Esophagus muscularis mucosa (tissue), 4 donors: ENCODE measurements around the gene HINFP. TPM values are rescaled to one million over a fixed set of nuclear protein-coding genes. Genes with fewer than 3 reads are reported as not detected.
A peak's percentile ranks its signal among the peaks of the same experiment; 100 is the strongest.

Source experiments
- DNase-seq: peaks from one replicate; pipeline ENCODE4 v3.0.0-alpha.2; 2017; ENCODE audit errors: extremely low spot score
- H3K27ac ChIP-seq, 4 donors: fragments of 200-600 bp; sonication (generic); replicated peaks in 1 of 4; 1 replicate in 3 of 4; 2 replicates in 1 of 4; pipeline ENCODE4 v1.5.1; 2016 to 2019; ENCODE audit warnings: mild to moderate bottlenecking in 1 of 4
- H3K27me3 ChIP-seq, 4 donors: fragments of 200-600 bp; sonication (generic); one replicate each; pipeline versions ENCODE4 v1.5.1 to v1.6.0; 2016 to 2019
- H3K36me3 ChIP-seq, 4 donors: fragments of 200-600 bp; sonication (generic); one replicate each; pipeline ENCODE4 v1.5.1; 2016 to 2019
- H3K4me1 ChIP-seq, 4 donors: fragments of 200-600 bp; sonication (generic); one replicate each; pipeline ENCODE4 v1.5.1; 2016 to 2019
- H3K4me3 ChIP-seq, 4 donors: fragments of 200-600 bp; sonication (generic); 1 replicate in 2 of 4; 2 replicates in 2 of 4; pipeline ENCODE4 v1.5.1; 2016 to 2019; ENCODE audit warnings: mild to moderate bottlenecking in 4 of 4, moderate library complexity in 1 of 4
- H3K9me3 ChIP-seq, 4 donors: fragments of 200-600 bp; sonication (generic); 1 replicate in 3 of 4; 2 replicates in 1 of 4; pipeline ENCODE4 v1.5.1; 2016 to 2019
- CTCF ChIP-seq, 3 experiments: fragments of 200-600 bp in 2 of 3; fragments of 450-650 bp in 1 of 3; sonication (generic) in 2 of 3; IDR thresholded peaks; one replicate each; pipeline ENCODE4 v1.5.1; 2017 to 2019; ENCODE audit warnings: antibody characterized with exemption in 3 of 3, mild to moderate bottlenecking in 2 of 3, moderate library complexity in 1 of 3
- EP300 ChIP-seq: sonication (generic); formaldehyde crosslinking; IDR thresholded peaks from one replicate; pipeline ENCODE4 v1.6.1; 2017; ENCODE audit warnings: antibody characterized with exemption
- POLR2A ChIP-seq: fragments of 450-650 bp; IDR thresholded peaks from one replicate; pipeline ENCODE4 v1.6.1; 2017; ENCODE audit warnings: antibody characterized with exemption, moderate library complexity, mild to moderate bottlenecking, low read depth
- POLR2AphosphoS5 ChIP-seq, 2 donors: sonication (generic); formaldehyde crosslinking; IDR thresholded peaks; one replicate each; pipeline ENCODE4 v1.6.1; 2017; ENCODE audit warnings: antibody characterized with exemption in 2 of 2
- WGBS: methylation state at CpG from one replicate; pipeline ENCODE4 v1.1.5; 2018; 5-methylcytosine and 5-hydroxymethylcytosine counted together
- intact Hi-C: fragments of 100-400 bp; cut with DNase I; formaldehyde crosslinking; loops from one replicate; pipeline ENCODE4 v1.15.1; 2023
- total RNA-seq, 4 donors: library from RNA; depleted of rRNA; stranded (reverse); fragments of >200 nt; gene quantifications; one replicate each; pipeline versions ENCODE4 v1.1.0 to v1.2.1, GENCODE V29; 2016

HINFP gene
- total RNA-seq, 4 donors from 2014 or later: 22.8 to 30.8 (median 26.4) TPM

- TF ChIP-seq POLR2A: no peak
- no peak for TF ChIP-seq CTCF (IDR thresholded peaks at IDR 0.05)
- no peak for TF ChIP-seq EP300
- TF ChIP-seq POLR2AphosphoS5 (IDR thresholded peaks at IDR 0.05): no peak
- Histone ChIP-seq H3K27ac (no peak overlapping the region), H3K4me1 (peaks cover 22 to 41% (median 32%) of the 10 kb centered on the region in 4 donors), H3K36me3 (peaks cover 0 to 24% (median 14%) of the 10 kb centered on the region in 4 donors), H3K9me3 (no peaks in the 10 kb centered on the region), H3K4me3 (no peak overlapping the region), H3K27me3 (no peaks in the 10 kb centered on the region)
- no peak for DNase-seq
- intact Hi-C loops: no loop called here
- WGBS: 90% methylated on average over 9 of the region's 9 CpGs
Observed at GRCh38 chr11:119088406-119088805, 33.0 kb upstream of the HINFP start.

- Histone ChIP-seq H3K27ac (no peak overlapping the region), H3K4me3 (no peak overlapping the region), H3K4me1 (peaks cover 25 to 48% (median 37%) of the 10 kb centered on the region in 4 donors), H3K27me3 (no peaks in the 10 kb centered on the region), H3K9me3 (no peaks in the 10 kb centered on the region), H3K36me3 (peaks cover 0 to 24% (median 14%) of the 10 kb centered on the region in 4 donors)
- intact Hi-C loops: no loop called here
- WGBS: 91% methylated on average over 1 of the region's 1 CpG
- DNase-seq: no peak
- TF ChIP-seq EP300: no peak
- no peak for TF ChIP-seq POLR2A
- TF ChIP-seq CTCF (IDR thresholded peaks at IDR 0.05): no peak
- no peak for TF ChIP-seq POLR2AphosphoS5 (IDR thresholded peaks at IDR 0.05)
Observed at GRCh38 chr11:119089319-119089718, 32.1 kb upstream of the HINFP start.

GRCh38 chr11:119091178-119091577 lies 30.2 kb upstream of the HINFP start:
- WGBS: 51% methylated on average over 7 of the region's 9 CpGs
- peaks cover 0 to 24% (median 14%) of the 10 kb centered on the region in 4 donors for H3K36me3 ChIP-seq
- H3K4me1 ChIP-seq: peaks cover 19 to 41% (median 30%) of the 10 kb centered on the region in 4 donors
- H3K9me3 ChIP-seq: no peaks in the 10 kb centered on the region
- intact Hi-C loops: no loop called here
- H3K27ac ChIP-seq: peak overlapping the region in 2 of 4 donors; percentile 32 to 98
- no peak overlapping the region for H3K4me3 ChIP-seq
- no peaks in the 10 kb centered on the region for H3K27me3 ChIP-seq
- TF ChIP-seq EP300 (no peak), CTCF (IDR thresholded peaks at IDR 0.05) (no peak), POLR2A (no peak), POLR2AphosphoS5 (IDR thresholded peaks at IDR 0.05) (no peak)
- DNase-seq: no peak

- H3K27ac ChIP-seq: peak overlapping the region; percentile 96 to 99 (median 98)
- TF ChIP-seq CTCF (IDR thresholded peaks at IDR 0.05): no peak
- TF ChIP-seq EP300: no peak
- TF ChIP-seq POLR2A: no peak
- no peak for TF ChIP-seq POLR2AphosphoS5 (IDR thresholded peaks at IDR 0.05)
- H3K27me3 ChIP-seq: no peaks in the 10 kb centered on the region
- intact Hi-C loops: no loop called here
- no peak for DNase-seq
- H3K9me3 ChIP-seq: no peaks in the 10 kb centered on the region
- peaks cover 1 to 32% (median 22%) of the 10 kb centered on the region in 4 donors for H3K36me3 ChIP-seq
- peak overlapping the region in 1 of 4 donors; percentile 74 for H3K4me3 ChIP-seq
- WGBS: 80% methylated on average over 12 of the region's 13 CpGs
- peaks cover 18 to 38% (median 28%) of the 10 kb centered on the region in 4 donors for H3K4me1 ChIP-seq
Observed at GRCh38 chr11:119091966-119092879, 29.2 kb upstream of the HINFP start.
